Uterine smooth muscle cell (primary cell): Measurements from ENCODE around the gene ODF2. TPM values are rescaled to one million over a fixed set of nuclear protein-coding genes. Genes with fewer than 3 reads are reported as not detected.

ENCODE experiments used
- total RNA-seq: library from RNA; depleted of rRNA; stranded (reverse); fragments of >200 nt; gene quantifications from 2 replicates; pipeline ENCODE4 v1.2.3, GENCODE V29; 2014

ODF2 gene
- 36.2 and 63.7 TPM in 2 replicates for total RNA-seq

GRCh38 chr9:128455849-128456612, at the start of gene ODF2:
Gene ODF2 (plus strand): TSS chr9:128456006. CDS start chr9:128456092, 86 bp downstream.

GRCh38 chr9:128420651-128421481, 34.9 kb upstream of the ODF2 start, which contains the start of gene CERCAM:
Gene CERCAM (plus strand): TSS chr9:128420857. CDS start chr9:128420878, 21 bp downstream.

GRCh38 chr9:128504485-128505413, 48.9 kb downstream of the ODF2 start, which contains the start of gene GLE1:
Gene GLE1 (plus strand): TSS chr9:128504719. CDS start chr9:128504806, 87 bp downstream.

Other genes with a start within 250 kb of the ODF2 start
- gene GOLGA2, start 180.0 kb upstream of the ODF2 start, total RNA-seq: 127 and 163 TPM in 2 replicates
- 30.2 and 31.2 TPM in 2 replicates for gene SWI5, start 179.7 kb upstream of the ODF2 start, total RNA-seq
- 14.3 and 16.1 TPM in 2 replicates for gene TRUB2, start 133.6 kb upstream of the ODF2 start, total RNA-seq
- 23.1 and 28.0 TPM in 2 replicates for gene COQ4, start 133.2 kb upstream of the ODF2 start, total RNA-seq
- gene SLC27A4, start 115.5 kb upstream of the ODF2 start, total RNA-seq: 14.2 and 16.5 TPM in 2 replicates
- 31.5 and 37.4 TPM in 2 replicates for gene URM1, start 84.6 kb upstream of the ODF2 start, total RNA-seq
- 57.0 and 125 TPM in 2 replicates for gene CERCAM, start 35.1 kb upstream of the ODF2 start, total RNA-seq
- 31.9 and 42.6 TPM in 2 replicates for gene GLE1, start 48.7 kb downstream of the ODF2 start, total RNA-seq
- gene SPTAN1, start 96.6 kb downstream of the ODF2 start, total RNA-seq: 323 and 344 TPM in 2 replicates
- gene DYNC2I2, start 200.8 kb downstream of the ODF2 start, total RNA-seq: 52.7 and 113 TPM in 2 replicates
- 571 and 611 TPM in 2 replicates for gene SET, start 233.2 kb downstream of the ODF2 start, total RNA-seq
- 1.5 and 4.0 TPM in 2 replicates for gene PKN3, start 246.5 kb downstream of the ODF2 start, total RNA-seq